Measurements from ENCODE around the gene FAM120C.

The FAM120C gene

DNA sequence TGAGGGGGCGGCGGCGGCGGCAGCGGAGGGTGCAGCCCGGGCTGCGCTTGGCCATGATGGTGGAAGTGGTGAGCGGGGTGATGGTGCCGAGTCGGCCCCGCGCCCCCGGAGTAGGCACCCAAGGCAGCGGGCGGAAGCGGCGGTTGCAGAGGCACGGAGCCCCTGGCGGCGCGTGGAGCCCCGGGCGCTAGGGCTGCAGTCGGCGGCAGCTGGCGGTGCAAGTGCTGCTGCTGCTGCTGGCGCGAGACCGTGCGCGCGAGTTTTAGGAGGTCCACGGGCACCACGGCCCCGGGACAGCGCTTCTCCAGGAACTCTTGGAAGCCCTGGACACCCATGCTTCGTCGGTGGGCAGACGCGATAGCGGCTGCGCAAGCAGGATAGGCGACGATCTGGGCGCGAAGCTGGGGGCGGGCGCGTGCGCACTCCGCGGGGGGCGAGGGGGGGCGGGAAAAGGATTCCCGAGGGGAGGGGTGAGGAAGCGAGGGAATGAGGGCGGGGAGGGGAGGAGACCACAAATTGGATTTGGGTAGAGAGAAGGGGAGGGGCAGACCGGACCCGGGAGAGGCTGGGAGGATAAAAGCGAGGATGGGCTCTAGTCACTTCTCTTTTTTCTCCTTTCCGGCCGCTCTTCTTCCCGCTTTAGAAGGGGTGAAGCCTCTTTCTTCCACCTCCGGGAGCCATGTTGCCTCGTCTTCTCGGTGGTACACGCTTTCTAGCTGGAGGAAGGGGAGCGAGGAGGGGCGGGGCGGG, at the start of gene FAM120C:
TSS of gene FAM120C (minus strand) at position 391 of the 750 bp plus-strand sequence. CDS start at position 335, 56 bp downstream.
- peak; percentile 33 to 73 for DNase-seq

GRCh38 chrX:54230435-54231148, 47.5 kb upstream of the FAM120C start:
- DNase-seq, result no peak

GRCh38 chrX:54223581-54223980, 40.5 kb upstream of the FAM120C start:
- no peak for DNase-seq

DNA sequence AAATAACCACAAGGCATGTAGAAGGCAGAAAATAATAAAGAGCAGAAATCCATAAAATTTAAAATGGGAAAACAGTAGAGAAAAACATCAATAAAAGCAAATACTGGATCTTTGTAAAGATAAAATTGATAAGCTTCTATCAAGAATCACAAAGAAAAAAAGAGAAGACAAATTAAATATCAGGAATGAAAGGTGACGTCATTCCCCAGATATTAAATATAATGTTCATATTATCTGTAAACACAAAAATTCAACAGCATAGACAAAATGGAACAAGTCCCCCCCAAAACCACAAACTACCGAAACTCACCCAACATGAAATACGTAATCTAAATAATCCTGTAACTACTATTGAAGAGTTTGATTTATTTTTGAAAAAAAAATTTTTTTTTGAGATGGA, 30.5 kb upstream of the FAM120C start:
- no peak for DNase-seq

GRCh38 chrX:54208531-54208930, 25.5 kb upstream of the FAM120C start:
- DNase-seq, result no peak

DNA sequence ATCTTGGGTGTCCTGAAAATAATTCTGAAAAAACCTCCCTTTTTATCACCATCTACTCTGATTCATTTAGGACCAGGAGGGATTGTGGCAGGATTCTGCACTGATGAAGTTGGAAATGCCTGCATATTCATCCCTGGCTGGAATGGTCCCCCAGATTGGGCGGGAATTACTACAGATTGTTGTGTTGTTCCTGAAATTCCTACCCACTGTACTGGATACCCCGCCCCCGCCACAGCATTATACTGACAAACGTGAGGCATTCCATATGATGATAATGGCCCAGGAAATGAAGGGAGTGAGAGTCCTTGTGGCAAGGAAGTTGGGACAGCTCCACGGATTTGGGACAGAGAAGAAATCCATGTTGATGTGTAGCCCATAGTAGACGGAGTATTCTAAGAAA, 15.2 kb upstream of the FAM120C start:
- DNase-seq, result no peak

DNA sequence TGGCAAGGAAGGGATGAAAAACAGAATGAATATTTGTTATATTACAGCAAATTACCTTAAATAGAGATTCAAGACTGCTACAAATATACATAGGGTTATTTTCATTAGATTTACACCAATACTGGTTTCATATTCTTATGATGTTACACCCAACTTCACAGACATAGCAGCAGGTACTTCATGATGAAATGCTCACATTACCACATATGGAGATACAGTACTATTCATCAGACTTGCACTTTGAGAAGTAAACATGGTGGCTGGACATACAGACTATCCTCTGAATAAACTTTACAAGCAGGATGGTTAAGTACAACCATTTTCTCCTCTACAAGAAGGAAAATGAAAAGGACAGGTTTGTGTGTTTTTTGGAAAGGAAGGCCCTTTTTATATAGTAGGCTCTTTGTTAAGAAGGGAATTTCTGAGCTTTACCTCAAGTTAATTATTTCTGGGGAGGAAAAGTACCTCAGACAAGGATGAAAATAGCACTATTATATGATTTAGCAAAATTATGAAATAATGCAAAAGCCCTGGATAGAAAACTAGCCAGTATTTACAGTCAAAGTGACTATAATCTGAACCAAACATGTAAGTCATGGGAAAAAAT, 12.0 kb upstream of the FAM120C start:
- DNase-seq, result no peak

DNA sequence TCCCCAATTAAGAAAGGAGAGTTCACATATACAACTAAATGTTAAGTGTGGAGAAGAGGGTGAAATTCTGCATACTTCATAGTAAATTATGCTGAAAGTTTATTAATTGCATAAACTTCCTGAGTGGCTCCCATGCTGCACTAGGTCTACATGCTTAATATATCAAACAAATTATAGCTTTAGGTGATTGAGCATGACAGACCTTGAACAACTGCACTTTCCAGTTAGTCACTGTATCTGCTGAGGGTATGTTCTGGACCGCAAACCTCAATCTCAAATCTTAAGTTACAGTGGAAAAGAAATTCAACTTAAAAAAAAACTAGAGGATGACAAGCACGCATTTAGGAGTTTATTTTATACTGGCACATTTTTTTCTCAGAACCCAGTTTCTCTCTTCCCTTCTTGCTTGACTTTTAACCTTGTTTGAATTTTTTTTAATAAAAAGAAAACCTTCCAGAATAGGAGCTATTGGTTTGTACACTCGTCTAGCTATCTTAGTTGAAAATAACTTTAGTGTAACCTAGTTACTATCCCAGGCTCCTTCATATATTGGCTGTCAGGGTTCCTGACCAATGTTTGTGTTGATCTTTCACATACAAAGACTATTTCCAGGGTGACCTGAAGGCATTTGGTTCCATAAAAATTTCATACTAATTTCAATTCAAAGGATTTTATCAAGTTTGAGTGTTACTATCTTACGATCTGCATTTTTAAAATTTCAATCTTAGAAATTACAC, 10.2 kb upstream of the FAM120C start:
- no peak for DNase-seq

DNA sequence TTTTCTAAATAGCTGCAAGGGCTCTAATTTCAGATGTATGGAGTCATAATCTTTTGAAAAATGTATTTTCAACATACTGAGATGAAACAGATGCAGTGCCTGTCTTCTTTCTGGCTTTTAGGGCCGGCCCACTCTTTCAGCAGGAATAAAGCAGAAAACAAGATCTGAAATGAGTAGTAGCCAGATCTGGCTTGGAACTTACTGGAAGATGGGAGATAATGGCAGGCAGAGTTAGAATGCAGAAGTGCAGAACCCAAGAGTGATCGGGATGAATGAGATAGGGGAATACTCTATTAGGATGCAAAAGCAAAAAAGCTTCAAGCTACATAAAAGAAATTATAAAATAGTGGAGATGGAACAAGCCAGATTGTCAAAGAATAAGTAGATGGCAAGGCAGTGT, 1.4 kb upstream of the FAM120C start:
- no peak for DNase-seq

DNA sequence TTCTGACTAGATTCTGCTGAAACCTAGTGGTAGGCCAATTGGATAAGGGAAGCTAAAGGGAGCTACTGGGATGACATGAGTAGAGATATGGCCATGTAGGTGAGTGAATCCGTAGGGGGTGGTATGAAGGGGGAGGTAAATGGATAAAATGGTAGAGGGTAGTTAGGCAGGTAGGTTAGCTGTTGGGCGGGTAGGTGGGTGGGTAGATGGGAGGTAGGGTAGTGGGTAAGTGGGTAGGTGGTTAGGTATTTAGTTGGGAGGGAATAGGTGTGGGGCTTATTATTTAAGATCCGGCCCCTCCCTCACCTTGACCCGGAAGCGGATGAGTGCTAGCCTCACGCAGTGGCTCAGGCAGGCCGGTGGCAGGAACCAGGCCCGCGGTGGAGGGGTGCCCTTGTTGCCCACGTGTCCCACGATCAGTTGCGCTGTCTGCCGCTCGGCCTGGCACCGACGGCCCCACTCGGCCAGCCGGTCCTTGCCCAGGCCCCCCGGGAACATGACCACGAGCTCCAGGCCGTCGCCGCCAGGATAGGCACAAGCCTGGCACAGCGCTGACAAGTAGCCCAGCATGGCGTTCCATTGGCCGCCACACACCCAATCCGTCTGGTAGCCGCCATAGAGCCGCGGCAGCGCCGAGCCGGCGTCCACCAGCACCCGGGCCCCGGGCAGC, 725 bp downstream of the FAM120C start:
- peak in 1 of 2 donors; percentile 14 for DNase-seq

- DNase-seq, result no peak
Observed at GRCh38 chrX:54181202-54181953, 1.7 kb downstream of the FAM120C start.

DNA sequence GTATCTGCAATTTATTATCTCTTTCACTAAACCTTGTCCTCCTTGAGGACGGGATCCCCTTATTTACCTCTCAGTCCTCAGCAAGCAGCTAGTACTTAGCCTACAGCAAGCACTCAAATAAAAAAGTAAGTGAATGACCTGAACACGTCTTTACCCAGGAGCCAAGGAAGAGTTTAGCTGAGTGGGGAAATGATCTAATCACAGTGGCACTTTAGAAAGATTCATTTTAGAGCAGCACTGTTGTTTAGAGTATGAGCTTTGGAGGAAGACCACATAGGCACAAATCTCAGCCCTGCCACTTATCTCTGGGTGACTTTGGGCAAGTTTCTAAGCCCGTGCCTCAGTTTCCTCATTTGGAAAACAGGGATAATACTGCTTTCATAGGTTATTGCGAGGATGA, 2.7 kb downstream of the FAM120C start:
- DNase-seq, result no peak

DNA sequence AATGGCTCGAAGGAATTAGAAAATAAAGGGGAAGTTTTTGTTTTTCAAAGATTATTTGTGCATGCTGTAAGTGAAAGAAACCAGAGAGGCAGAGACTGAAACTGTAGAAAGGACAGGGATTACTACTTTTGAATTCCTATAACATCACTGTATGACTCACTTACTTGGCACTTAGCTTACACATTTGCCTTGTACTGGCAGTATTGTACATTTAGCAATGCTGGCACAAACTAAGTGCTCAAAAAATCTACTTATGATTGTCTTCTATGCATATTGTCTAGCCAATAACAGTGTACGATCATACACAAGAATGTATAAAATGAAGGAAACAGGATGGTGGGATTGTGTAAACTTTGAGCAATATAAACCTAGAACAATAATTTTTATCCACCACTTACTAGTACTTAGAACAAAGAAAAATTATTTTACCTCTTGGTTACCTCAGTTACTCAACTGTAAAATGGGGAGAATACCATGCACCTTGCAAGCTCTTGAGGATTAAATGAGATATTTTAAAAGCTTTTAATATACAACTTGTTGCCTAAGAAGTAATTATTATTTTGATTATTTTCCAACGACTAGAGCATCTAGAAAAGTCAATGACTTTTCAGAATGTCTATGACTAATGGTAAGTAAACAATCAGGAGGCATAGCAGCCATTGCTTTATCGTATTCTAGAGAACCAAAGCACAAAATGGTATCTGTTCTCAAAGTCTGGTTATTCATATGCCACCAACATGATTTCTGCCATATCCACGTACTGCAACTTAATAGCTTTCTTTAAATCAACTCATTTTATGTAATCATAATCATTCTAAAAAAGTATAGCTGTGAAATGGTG, 4.7 kb downstream of the FAM120C start:
- DNase-seq, result no peak

DNA sequence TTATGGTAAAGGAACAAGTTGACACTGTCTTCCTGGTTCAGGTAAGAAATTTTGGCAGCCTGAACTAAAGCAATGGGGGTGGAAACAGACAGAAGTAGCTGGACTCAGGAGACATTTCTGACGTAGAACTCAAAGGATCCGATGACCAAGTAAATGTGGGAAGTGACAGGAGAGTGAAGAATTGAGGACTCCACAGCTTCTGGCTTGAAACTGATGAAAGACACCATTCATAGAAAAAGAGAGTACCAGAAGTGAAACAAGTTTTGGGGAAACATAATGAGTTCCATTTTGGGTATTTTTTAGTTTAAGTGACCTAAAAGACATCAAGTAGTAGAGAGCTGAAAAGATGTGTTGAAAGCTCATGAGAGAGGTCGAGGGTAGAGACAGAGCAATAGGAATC, 5.7 kb downstream of the FAM120C start:
- DNase-seq, result no peak

GRCh38 chrX:54173791-54174190, 9.3 kb downstream of the FAM120C start:
- DNase-seq, result no peak

DNA sequence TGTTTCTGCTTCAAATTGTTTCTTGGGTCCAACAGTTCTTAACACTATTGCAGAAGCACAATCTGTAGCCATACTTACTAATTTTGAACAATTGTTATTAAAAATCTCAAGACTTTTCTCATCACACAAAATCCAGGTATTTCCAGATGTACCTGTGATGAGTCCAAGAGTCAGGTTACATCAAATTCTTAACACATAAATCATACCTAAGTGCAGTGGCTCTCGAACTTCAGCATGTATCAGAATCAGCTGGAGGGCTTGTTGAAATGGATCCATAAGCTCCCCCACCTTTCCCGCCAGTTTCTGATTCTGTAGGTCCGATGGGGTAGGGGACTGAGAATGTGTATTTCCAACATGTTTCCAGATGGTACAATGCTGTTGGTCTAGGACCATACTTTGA, 10.6 kb downstream of the FAM120C start:
- DNase-seq, result no peak

- no peak for DNase-seq
Observed at GRCh38 chrX:54171527-54172250, 11.4 kb downstream of the FAM120C start.

GRCh38 chrX:54171091-54171490, 12.0 kb downstream of the FAM120C start:
- no peak for DNase-seq

GRCh38 chrX:54166915-54167314, 16.1 kb downstream of the FAM120C start:
- no peak for DNase-seq

DNA sequence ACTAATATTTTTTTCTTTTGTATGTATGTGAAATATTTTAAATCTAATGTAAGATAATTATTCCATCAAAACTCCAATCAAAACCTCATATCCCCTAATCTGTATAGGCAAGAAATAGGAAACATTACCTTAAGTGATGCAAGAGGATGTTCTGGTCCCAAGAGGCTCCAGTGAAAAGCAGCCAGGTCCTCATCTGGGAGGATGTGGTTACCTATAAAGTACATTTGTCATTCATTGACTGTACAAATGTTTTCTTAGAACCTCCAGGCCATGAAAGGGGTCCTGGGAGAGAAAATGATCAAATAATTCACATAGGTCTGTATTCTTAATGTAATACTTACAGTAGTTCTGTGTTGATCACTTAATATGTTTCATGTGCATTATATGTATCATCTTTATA, 25.5 kb downstream of the FAM120C start:
- DNase-seq, result no peak

Measured in bone marrow (tissue), 2 donors.